ENCODE measurements around the gene PPIA.
A peak's percentile ranks its signal among the peaks of the same experiment; 100 is the strongest.

DNA sequence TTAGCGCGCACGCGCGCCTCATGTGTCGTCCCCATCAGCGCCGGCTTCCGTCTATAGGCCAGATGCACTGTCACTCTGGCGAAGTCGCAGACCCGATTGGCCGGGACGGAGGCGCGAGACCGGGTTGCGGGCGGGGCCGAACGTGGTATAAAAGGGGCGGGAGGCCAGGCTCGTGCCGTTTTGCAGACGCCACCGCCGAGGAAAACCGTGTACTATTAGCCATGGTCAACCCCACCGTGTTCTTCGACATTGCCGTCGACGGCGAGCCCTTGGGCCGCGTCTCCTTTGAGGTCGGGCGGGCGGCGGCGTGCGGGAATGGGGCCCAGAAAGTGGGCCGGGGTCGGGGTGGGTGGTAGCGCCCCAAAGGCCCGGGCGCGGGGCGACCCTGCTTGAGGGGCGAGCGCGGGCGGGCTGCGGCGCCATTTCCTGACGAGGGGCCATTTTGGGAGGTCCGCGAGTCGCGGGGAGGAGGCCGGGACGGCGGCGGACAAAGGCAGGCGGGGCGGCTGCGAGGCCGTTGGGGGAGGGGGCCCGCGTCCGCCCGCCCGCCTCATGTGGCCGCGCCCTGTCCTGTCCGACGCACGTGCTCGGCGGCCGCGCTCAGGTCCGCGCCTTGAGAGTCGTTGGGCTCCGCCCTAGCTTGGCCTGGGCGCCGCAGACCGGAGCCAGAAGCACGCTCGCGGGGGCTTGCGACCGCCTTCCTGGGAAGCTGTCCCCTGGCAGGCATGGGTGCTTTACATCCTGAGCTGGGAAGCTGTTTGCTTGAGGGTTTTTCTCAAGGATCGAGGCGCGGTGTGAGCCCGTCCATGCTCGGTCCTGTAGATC is at the start of gene PPIA:
- TF ChIP-seq CTCF (IDR thresholded peaks at IDR 0.05) (peak in 1 of 3 donors; percentile 13), EP300 (IDR thresholded peaks at IDR 0.05) (no peak), POLR2A (IDR thresholded peaks at IDR 0.05) (peak; percentile 81)
